Measurements from ENCODE around the gene CCDC183.

The CCDC183 gene

DNA sequence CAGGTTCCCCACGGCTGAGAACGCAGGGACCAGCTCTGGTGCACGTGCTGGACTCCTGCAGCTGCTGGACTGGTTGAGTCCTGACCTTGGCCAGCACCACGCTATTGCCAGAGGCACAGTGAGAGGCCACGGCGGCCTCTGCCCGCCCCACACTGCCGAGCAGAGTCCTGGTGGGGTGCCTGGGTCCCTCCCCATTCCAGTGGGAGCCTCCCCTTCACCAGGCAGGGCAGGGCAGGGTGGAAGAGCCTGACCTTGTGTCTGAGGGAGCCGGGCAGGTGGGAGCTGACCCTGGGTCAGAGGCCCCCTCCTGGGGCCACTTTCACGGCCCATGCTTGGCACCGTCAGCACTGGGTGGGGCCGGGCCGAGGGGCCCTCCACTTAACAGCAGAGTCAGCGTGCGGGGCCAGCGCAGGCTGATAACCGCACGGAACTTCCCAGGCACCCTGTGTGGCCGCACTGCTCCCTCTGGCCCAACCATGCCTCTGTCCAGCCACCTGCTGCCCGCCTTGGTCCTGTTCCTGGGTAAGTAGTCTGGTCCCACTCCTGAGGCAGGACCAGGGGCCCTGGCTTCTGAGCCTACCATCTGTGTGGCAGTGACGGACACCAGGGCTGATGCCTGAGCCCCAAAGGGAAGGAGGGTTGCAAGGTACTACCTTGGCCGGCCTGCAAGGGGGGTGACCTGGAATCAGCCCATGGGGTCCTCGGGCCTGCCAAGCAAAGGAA, 56.0 kb downstream of the CCDC183 start, which contains the start of gene MAMDC4:
MAMDC4 (plus strand) TSS at position 406 of the 723 bp plus-strand sequence; CDS start at position 477, 71 bp downstream.
- DNase-seq = no peak

DNA sequence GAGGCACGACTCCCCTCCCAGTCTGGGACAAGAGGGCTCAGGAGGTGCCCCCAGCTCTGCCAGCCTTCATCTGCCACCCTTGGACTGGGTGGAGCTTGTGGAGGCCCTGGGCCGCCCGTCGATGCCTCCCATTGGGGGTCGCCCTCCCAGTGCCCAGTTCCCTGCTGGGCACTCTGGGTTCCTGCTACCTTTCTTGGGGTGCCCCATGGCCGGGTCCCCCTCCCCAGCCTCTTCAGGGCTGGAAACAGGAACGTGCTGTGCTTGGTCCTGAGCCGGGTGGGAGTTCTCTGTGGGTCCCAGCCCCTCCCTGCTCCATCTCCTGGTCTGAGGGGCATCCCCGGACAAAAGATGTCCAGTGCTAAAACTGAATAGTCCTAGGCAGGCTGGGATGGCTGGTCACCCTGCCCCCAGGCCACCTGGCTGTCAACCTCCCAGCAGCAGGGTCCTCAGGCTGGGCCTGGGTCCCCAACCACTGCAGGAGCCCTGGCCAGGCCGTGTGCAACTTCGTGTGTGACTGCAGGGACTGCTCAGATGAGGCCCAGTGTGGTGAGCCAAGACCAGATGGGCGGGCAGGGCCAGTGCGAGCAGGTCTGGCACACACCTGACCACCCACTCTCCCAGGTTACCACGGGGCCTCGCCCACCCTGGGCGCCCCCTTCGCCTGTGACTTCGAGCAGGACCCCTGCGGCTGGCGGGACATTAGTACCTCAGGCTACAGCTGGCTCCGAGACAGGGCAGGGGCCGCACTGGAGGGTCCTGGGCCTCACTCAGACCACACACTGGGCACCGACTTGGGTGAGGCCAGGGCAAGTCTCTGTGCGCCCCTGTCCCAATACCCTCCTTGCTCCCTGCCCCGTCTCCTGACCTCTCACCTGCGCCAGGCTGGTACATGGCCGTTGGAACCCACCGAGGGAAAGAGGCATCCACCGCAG, 56.8 kb downstream of the CCDC183 start:
- DNase-seq = no peak

DNA sequence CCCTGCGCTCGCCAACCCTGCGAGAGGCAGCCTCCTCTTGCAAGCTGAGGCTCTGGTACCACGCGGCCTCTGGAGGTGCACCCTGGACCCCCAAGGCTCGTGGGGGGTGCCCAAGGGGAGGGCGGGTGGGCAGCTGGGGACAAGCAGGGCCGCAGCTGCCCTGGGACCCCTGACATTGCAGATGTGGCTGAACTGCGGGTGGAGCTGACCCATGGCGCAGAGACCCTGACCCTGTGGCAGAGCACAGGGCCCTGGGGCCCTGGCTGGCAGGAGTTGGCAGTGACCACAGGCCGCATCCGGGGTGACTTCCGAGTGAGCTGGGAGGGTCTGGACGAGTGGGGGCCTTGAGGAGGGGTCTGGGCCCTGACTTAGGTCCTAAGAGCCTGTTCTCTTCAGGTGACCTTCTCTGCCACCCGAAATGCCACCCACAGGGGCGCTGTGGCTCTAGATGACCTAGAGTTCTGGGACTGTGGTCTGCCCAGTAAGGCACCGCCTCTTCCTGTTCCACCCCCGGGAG, 57.5 kb downstream of the CCDC183 start:
- DNase-seq = no peak

DNA sequence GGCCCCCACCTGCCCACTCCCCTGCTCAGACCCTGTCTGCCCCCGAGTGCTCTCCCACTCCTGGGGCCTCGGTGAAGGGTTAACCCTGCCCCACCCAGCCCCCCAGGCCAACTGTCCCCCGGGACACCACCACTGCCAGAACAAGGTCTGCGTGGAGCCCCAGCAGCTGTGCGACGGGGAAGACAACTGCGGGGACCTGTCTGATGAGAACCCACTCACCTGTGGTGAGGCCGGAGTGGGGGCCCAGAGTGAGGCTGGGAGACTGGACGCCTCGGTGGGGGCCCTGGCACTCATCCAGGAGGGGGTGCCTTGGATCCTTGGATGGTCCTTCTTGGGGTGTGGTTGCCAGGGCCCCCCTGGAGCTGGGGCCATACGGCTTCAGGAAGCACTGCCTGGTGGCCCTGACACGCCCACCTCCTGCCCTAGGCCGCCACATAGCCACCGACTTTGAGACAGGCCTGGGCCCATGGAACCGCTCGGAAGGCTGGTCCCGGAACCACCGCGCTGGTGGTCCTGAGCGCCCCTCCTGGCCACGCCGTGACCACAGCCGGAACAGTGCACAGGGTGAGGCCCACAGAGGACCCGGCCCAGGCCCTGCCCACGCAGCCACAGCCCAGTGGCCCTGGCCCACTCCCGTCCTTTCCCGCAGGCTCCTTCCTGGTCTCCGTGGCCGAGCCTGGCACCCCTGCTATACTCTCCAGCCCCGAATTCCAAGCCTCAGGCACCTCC, 58.1 kb downstream of the CCDC183 start:
- DNase-seq = no peak

DNA sequence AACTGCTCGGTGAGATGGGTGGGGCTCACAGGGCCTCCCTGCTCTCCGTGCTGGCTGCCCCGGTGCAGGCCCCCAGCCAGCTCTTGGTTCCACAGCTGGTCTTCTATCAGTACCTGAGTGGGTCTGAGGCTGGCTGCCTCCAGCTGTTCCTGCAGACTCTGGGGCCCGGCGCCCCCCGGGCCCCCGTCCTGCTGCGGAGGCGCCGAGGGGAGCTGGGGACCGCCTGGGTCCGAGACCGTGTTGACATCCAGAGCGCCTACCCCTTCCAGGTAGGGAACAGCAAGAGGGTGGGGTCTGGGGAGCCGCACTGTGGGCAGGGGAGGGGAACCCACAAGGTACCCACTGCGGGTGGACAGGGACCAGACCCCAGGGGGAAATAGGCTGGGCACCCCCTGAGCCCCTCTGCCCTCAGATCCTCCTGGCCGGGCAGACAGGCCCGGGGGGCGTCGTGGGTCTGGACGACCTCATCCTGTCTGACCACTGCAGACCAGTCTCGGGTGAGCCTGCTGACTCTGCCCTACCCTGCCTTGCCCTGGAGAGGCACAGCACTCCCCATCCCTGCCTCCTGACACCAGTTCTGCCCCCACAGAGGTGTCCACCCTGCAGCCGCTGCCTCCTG, 58.8 kb downstream of the CCDC183 start:
- no peak for DNase-seq

- no peak for DNase-seq
Measured at GRCh38 chr9:136855461-136856078, 59.4 kb downstream of the CCDC183 start.

DNA sequence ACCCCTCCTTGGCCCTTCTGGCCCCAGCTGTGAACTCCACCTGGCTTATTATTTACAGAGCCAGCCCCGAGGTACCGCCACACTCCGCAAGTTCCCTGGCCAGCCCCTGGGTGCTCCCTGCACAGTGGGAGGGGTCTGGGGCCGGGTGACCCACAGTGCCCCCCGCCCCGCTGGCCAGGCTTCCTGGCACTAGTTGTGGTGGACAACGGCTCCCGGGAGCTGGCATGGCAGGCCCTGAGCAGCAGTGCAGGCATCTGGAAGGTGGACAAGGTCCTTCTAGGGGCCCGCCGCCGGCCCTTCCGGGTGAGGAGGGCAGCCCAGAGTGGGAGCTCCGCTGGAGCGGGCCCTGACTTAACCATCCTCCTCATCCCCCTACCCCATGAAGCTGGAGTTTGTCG, 59.9 kb downstream of the CCDC183 start:
- DNase-seq = no peak

GRCh38 chr9:136856541-136857141, 60.5 kb downstream of the CCDC183 start:
- DNase-seq = no peak

DNA sequence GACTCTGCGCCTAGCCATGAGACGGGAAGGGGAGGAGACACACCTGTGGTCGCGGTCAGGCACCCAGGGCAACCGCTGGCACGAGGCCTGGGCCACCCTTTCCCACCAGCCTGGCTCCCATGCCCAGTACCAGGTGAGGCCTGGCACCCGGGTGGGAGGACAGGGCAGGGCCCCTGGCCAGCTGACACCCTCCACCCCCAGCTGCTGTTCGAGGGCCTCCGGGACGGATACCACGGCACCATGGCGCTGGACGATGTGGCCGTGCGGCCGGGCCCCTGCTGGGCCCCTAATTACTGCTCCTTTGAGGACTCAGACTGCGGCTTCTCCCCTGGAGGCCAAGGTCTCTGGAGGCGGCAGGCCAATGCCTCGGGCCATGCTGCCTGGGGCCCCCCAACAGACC, 61.0 kb downstream of the CCDC183 start:
- DNase-seq = no peak

Measured in activated effector memory CD4-positive, alpha-beta T cell treated with Interleukin-2 at 50 U/mL for 16 hours (primary cell).